Mesenchymal stem cell (in vitro differentiated cells and primary cell): ENCODE results near the gene PCDH15.

Source experiments
- DNase-seq: peaks from one replicate; pipeline ENCODE4 v3.0.0-alpha.2; 2013
- H2AFZ ChIP-seq: one replicate; pipeline ENCODE4 v1.6.1; 2013; ENCODE audit warnings: low read depth, mild to moderate bottlenecking, control low read depth, inconsistent platforms, low read length, moderate library complexity
- H2AK5ac ChIP-seq: 2 replicates; pipeline ENCODE4 v1.6.1; 2013; ENCODE audit warnings: low read length, moderate library complexity, mild to moderate bottlenecking, inconsistent platforms; ENCODE audit not compliant: severe bottlenecking
- H2BK120ac ChIP-seq: one replicate; pipeline ENCODE4 v1.6.1; 2013; ENCODE audit warnings: low read depth, mild to moderate bottlenecking, inconsistent platforms, low read length, moderate library complexity
- H2BK12ac ChIP-seq, 2 experiments: one replicate each; pipeline ENCODE4 v1.6.1; 2013; ENCODE audit warnings: inconsistent platforms in 2 of 2, low read length in 2 of 2, mild to moderate bottlenecking in 2 of 2, moderate library complexity in 2 of 2, control low read depth in 1 of 2
- H2BK15ac ChIP-seq: one replicate; pipeline ENCODE4 v1.6.1; 2013; ENCODE audit warnings: mild to moderate bottlenecking, low read depth, inconsistent platforms; ENCODE audit not compliant: poor library complexity, severe bottlenecking
- H2BK5ac ChIP-seq: 2 replicates; pipeline ENCODE4 v1.6.1; 2013; ENCODE audit warnings: low read depth, mild to moderate bottlenecking, low read length, control low read depth, inconsistent platforms; ENCODE audit not compliant: poor library complexity, severe bottlenecking
- H3K14ac ChIP-seq, 2 experiments: one replicate each; pipeline ENCODE4 v1.6.1; 2013; ENCODE audit warnings: inconsistent platforms in 2 of 2, low read length in 2 of 2, control low read depth in 1 of 2, mild to moderate bottlenecking in 1 of 2, moderate library complexity in 1 of 2
- H3K18ac ChIP-seq, 2 experiments: one replicate each; pipeline ENCODE4 v1.6.1; 2013; ENCODE audit warnings: inconsistent platforms in 2 of 2, low read length in 2 of 2, control low read depth in 1 of 2, low read depth in 1 of 2, mild to moderate bottlenecking in 1 of 2
- H3K23ac ChIP-seq, 2 experiments: one replicate each; pipeline ENCODE4 v1.6.1; 2013; ENCODE audit warnings: inconsistent platforms in 2 of 2, low read length in 2 of 2, mild to moderate bottlenecking in 2 of 2, moderate library complexity in 2 of 2, control low read depth in 1 of 2
- H3K27ac ChIP-seq: 2 replicates; pipeline ENCODE4 v1.5.1; 2013; ENCODE audit warnings: mild to moderate bottlenecking, moderate library complexity, low read length, control low read depth, inconsistent platforms; ENCODE audit not compliant: poor library complexity, severe bottlenecking
- H3K27me3 ChIP-seq, 2 experiments: 2 replicates each; pipeline versions ENCODE4 v1.6.1 to v1.7.0; 2013; ENCODE audit warnings: low read length in 2 of 2, mild to moderate bottlenecking in 2 of 2, moderate library complexity in 2 of 2, control low read depth in 1 of 2, inconsistent platforms in 1 of 2; ENCODE audit not compliant: control insufficient read depth in 1 of 2, insufficient read depth in 1 of 2
- H3K36me3 ChIP-seq, 2 experiments: 2 replicates each; pipeline versions ENCODE4 v1.6.1 to v1.7.0; 2013; ENCODE audit warnings: low read length in 2 of 2, control low read depth in 1 of 2, inconsistent platforms in 1 of 2, low read depth in 1 of 2, mild to moderate bottlenecking in 1 of 2; ENCODE audit not compliant: insufficient read depth in 2 of 2, control insufficient read depth in 1 of 2
- H3K4ac ChIP-seq, 2 experiments: one replicate each; pipeline ENCODE4 v1.6.1; 2013; ENCODE audit warnings: inconsistent platforms in 2 of 2, low read length in 2 of 2, mild to moderate bottlenecking in 2 of 2, moderate library complexity in 2 of 2, control low read depth in 1 of 2, low read depth in 1 of 2
- H3K4me1 ChIP-seq: 2 replicates; pipeline ENCODE4 v1.6.1; 2013; ENCODE audit warnings: low read depth, low read length, control low read depth; ENCODE audit not compliant: control insufficient read depth, insufficient read depth
- H3K4me2 ChIP-seq: 2 replicates; pipeline ENCODE4 v1.6.1; 2013; ENCODE audit warnings: low read length, mild to moderate bottlenecking, inconsistent platforms; ENCODE audit not compliant: poor library complexity, severe bottlenecking
- H3K4me3 ChIP-seq, 2 experiments: 2 replicates each; pipeline versions ENCODE4 v1.5.1 to v1.7.0; 2013; ENCODE audit warnings: low read length in 2 of 2, mild to moderate bottlenecking in 2 of 2, control low read depth in 1 of 2, low read depth in 1 of 2; ENCODE audit not compliant: insufficient read depth in 1 of 2
- H3K79me1 ChIP-seq: replicated peaks from 2 replicates; pipeline ENCODE4 v1.6.1; 2013; ENCODE audit warnings: mild to moderate bottlenecking, control low read depth, low read length, inconsistent platforms; ENCODE audit not compliant: poor library complexity, severe bottlenecking
- H3K9ac ChIP-seq: 2 replicates; pipeline ENCODE4 v1.7.0; 2013; ENCODE audit warnings: mild to moderate bottlenecking, low read length, moderate library complexity
- H3K9me3 ChIP-seq: 2 replicates; pipeline ENCODE4 v1.7.0; 2013; ENCODE audit warnings: mild to moderate bottlenecking, low read length; ENCODE audit not compliant: control insufficient read depth
- H4K8ac ChIP-seq: one replicate; pipeline ENCODE4 v1.6.1; 2013; ENCODE audit warnings: inconsistent platforms, mild to moderate bottlenecking, low read length, moderate library complexity
- H4K91ac ChIP-seq: one replicate; pipeline ENCODE4 v1.6.1; 2013; ENCODE audit warnings: mild to moderate bottlenecking, low read length, inconsistent platforms
- WGBS: methylation state at CpG from one replicate; pipeline ENCODE4 v1.1.7; 2013; ENCODE audit warnings: mixed read lengths; 5-methylcytosine and 5-hydroxymethylcytosine counted together

PCDH15 gene

DNA sequence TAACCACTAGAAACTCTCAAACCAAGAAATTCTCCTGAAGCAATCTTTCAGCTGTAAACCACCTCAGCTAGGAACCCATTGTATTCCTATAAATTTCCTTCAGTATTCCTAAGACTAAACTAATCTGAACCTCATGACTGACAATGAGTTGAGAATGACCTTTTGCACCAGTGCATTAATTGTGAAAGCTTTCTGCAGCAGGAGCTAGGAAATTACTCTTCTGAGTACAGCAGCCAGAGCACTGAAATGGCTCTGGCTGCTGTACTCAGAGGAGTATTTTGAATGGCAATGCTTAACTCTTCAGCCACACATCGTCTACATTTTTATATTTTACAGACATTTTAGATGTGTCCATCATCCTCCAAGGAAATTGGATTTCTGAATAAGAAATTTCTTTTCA lies 109.7 kb downstream of the PCDH15 start:
- H3K79me1 ChIP-seq: no peaks in the 10 kb centered on the region
- no peaks in the 10 kb centered on the region for H3K27me3 ChIP-seq
- no peak overlapping the region for H4K91ac ChIP-seq
- no peak overlapping the region for H3K23ac ChIP-seq
- no peak overlapping the region for H2BK12ac ChIP-seq
- H2BK5ac ChIP-seq: no peak overlapping the region
- no peaks in the 10 kb centered on the region for H3K9me3 ChIP-seq
- H3K4me2 ChIP-seq: no peak overlapping the region
- H3K36me3 ChIP-seq: no peaks in the 10 kb centered on the region
- H4K8ac ChIP-seq: no peak overlapping the region
- H3K18ac ChIP-seq: no peak overlapping the region
- H3K4me3 ChIP-seq: no peak overlapping the region
- no peak overlapping the region for H3K4ac ChIP-seq
- H3K14ac ChIP-seq: no peak overlapping the region
- no peak overlapping the region for H2BK15ac ChIP-seq
- no peak overlapping the region for H2BK120ac ChIP-seq
- H2AFZ ChIP-seq: no peak overlapping the region
- H2AK5ac ChIP-seq: no peak overlapping the region
- WGBS: no CpG with 5 or more reads among the region's 1 CpG
- H3K27ac ChIP-seq: no peak overlapping the region
- no peak overlapping the region for H3K9ac ChIP-seq
- no peak for DNase-seq
- H3K4me1 ChIP-seq: no peaks in the 10 kb centered on the region

GRCh38 chr10:54682554-54682953 lies 118.5 kb downstream of the PCDH15 start:
- H3K79me1 ChIP-seq: no peaks in the 10 kb centered on the region
- H3K27ac ChIP-seq: no peak overlapping the region
- no peaks in the 10 kb centered on the region for H3K9me3 ChIP-seq
- no peak overlapping the region for H3K4me3 ChIP-seq
- H3K9ac ChIP-seq: no peak overlapping the region
- H2BK120ac ChIP-seq: no peak overlapping the region
- H3K4me1 ChIP-seq: no peaks in the 10 kb centered on the region
- no peak overlapping the region for H2AK5ac ChIP-seq
- WGBS: no CpG with 5 or more reads among the region's 1 CpG
- H2BK12ac ChIP-seq: no peak overlapping the region
- no peak overlapping the region for H4K91ac ChIP-seq
- H3K14ac ChIP-seq: no peak overlapping the region
- no peak overlapping the region for H3K18ac ChIP-seq
- no peaks in the 10 kb centered on the region for H3K36me3 ChIP-seq
- H3K23ac ChIP-seq: no peak overlapping the region
- DNase-seq: no peak
- H3K4ac ChIP-seq: no peak overlapping the region
- no peak overlapping the region for H3K4me2 ChIP-seq
- H3K27me3 ChIP-seq: no peaks in the 10 kb centered on the region
- H2BK5ac ChIP-seq: no peak overlapping the region
- no peak overlapping the region for H4K8ac ChIP-seq
- H2AFZ ChIP-seq: no peak overlapping the region
- no peak overlapping the region for H2BK15ac ChIP-seq

GRCh38 chr10:54681136-54681535 lies 119.9 kb downstream of the PCDH15 start:
- H2BK15ac ChIP-seq: no peak overlapping the region
- no peak overlapping the region for H3K4me3 ChIP-seq
- no peak overlapping the region for H2BK120ac ChIP-seq
- H3K14ac ChIP-seq: no peak overlapping the region
- no peak overlapping the region for H4K91ac ChIP-seq
- no peak overlapping the region for H2BK5ac ChIP-seq
- WGBS: 89% methylated on average over 2 of the region's 2 CpGs
- H3K79me1 ChIP-seq: no peaks in the 10 kb centered on the region
- no peaks in the 10 kb centered on the region for H3K9me3 ChIP-seq
- H3K23ac ChIP-seq: no peak overlapping the region
- no peak overlapping the region for H3K18ac ChIP-seq
- no peak overlapping the region for H3K27ac ChIP-seq
- H2AFZ ChIP-seq: no peak overlapping the region
- no peak overlapping the region for H2AK5ac ChIP-seq
- H3K27me3 ChIP-seq: no peaks in the 10 kb centered on the region
- no peak overlapping the region for H3K4me2 ChIP-seq
- no peaks in the 10 kb centered on the region for H3K36me3 ChIP-seq
- H2BK12ac ChIP-seq: no peak overlapping the region
- H3K4me1 ChIP-seq: no peaks in the 10 kb centered on the region
- H3K9ac ChIP-seq: no peak overlapping the region
- DNase-seq: no peak
- H3K4ac ChIP-seq: no peak overlapping the region
- H4K8ac ChIP-seq: no peak overlapping the region

DNA sequence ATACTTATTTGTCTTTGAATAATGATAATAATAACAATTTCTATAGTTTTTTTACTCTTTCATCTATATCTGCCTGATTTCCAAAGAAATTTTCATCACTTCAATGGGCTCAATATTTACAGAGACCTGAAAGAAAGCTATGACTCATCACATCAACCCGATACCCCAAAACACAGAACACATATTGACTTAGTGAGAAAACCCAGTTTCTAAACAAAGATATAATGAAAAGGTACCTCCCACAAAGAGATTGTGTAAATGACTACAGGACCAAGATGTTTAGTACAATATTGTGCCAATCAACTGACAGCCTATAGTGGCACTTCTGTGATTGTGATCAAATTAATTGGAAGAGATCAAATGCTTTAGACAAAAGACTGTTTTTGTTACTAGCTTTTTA lies 133.9 kb downstream of the PCDH15 start:
- H3K79me1 ChIP-seq: no peaks in the 10 kb centered on the region
- no peak overlapping the region for H2BK12ac ChIP-seq
- H2BK5ac ChIP-seq: no peak overlapping the region
- no peaks in the 10 kb centered on the region for H3K36me3 ChIP-seq
- H3K27ac ChIP-seq: no peak overlapping the region
- H3K4ac ChIP-seq: no peak overlapping the region
- H3K4me1 ChIP-seq: no peaks in the 10 kb centered on the region
- no peak overlapping the region for H3K14ac ChIP-seq
- no peak overlapping the region for H3K4me3 ChIP-seq
- WGBS: no CpG with 5 or more reads among the region's 1 CpG
- H3K4me2 ChIP-seq: no peak overlapping the region
- H2AK5ac ChIP-seq: no peak overlapping the region
- DNase-seq: no peak
- H3K23ac ChIP-seq: no peak overlapping the region
- no peak overlapping the region for H2BK120ac ChIP-seq
- H2AFZ ChIP-seq: no peak overlapping the region
- H3K27me3 ChIP-seq: no peaks in the 10 kb centered on the region
- no peak overlapping the region for H4K8ac ChIP-seq
- no peak overlapping the region for H3K9ac ChIP-seq
- H2BK15ac ChIP-seq: no peak overlapping the region
- no peak overlapping the region for H3K18ac ChIP-seq
- H4K91ac ChIP-seq: no peak overlapping the region
- H3K9me3 ChIP-seq: no peaks in the 10 kb centered on the region
